Stimulated activated effector memory CD8-positive, alpha-beta T cell treated with anti-CD3 and anti-CD28 coated beads, Interleukin-12 subunit alpha, Interleukin-12 subunit beta, amount 100 ng/mL, for 72 hours (primary cell): Measurements from ENCODE around the gene COG8.
"Not testable (repeated sequence)": the region's sequence is repeated elsewhere in the genome, so short reads cannot be mapped to it uniquely, and the experiment has no call there.

Experiments used
- ATAC-seq: fragments of 150-1000 bp; cut with Tn5 transposase; 2 replicates; pipeline ENCODE4 v1.10.0; 2021
- DNase-seq, 2 donors: peaks; one replicate each; pipeline ENCODE4 v3.0.0; 2021 to 2022; ENCODE audit warnings: low spot score in 2 of 2
- H3K27ac Mint-ChIP-seq: one replicate; pipeline ENCODE4 v1.8.0; 2022; ENCODE audit warnings: mild to moderate bottlenecking, mixed read lengths
- H3K36me3 Mint-ChIP-seq: one replicate; pipeline ENCODE4 v1.8.0; 2022; ENCODE audit warnings: mild to moderate bottlenecking, mixed read lengths
- H3K4me1 Mint-ChIP-seq: one replicate; pipeline ENCODE4 v1.8.0; 2022; ENCODE audit warnings: mixed read lengths
- H3K4me3 Mint-ChIP-seq: one replicate; pipeline ENCODE4 v1.8.0; 2022; ENCODE audit warnings: mild to moderate bottlenecking, mixed read lengths
- H3K9me3 Mint-ChIP-seq: one replicate; pipeline ENCODE4 v1.8.0; 2022; ENCODE audit warnings: mixed read lengths

Gene COG8

DNA sequence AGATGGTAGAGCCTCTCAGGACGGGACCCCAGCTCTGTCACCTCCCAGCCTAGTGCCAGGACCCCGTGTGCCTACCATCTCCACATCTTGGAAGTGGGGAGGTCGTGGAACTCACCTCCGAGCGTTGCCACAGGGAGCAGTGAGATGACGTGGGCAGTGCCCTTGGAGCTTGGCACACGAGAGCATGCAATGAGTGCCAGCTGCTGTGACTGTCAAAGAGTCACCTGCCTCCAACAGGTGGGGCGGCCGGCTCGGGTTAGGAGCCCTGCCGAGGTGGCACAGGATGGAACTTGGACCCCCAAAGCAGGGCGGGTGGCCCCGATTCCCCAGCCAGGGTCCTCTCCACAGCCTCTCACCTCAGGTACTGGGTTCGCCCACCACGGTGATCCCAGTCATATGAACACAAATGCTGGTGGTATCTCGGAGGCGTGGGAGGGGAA is 22.7 kb downstream of the COG8 start:
- Mint-ChIP-seq H3K4me1 (peaks cover 35% of the 10 kb centered on the region), H3K36me3 (peaks cover 97% of the 10 kb centered on the region), H3K9me3 (no peaks in the 10 kb centered on the region)

DNA sequence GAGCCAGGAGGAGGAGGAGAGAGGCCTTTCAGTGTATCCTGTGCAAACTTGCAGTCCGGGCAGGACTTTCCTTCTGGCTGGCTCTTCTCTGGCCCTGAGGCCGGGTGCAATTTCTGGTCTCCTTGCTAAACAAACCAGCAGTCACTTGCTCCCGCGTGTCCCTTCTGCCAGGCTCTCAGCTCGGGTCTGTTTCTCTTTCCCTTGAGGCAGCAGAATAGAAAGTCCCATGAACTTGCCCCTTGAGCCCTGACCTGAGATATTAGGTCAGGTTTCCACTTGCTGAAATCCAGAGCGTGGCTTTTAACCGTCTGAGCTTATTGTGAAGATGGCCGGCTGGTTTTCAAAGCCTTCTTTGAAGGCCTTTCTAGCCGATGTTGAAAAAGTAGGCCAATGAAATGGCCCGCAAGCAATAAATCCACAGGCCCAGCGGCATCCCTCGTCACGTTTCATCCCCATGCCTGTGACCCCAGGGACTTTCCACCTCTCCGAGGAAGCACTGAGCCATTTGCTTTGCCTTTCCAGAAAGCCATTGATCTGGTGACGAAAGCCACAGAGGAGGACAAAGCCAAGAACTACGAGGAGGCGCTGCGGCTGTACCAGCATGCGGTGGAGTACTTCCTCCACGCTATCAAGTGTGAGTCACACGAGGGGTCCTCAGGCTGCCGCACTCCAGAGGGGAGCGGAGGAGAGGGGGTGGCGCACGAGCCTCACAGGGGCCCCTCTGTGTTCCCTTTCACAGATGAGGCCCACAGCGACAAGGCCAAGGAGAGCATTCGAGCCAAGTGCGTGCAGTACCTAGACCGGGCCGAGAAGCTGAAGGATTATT is 23.7 kb downstream of the COG8 start:
- no peak for DNase-seq
- peaks cover 33% of the 10 kb centered on the region for H3K4me1 Mint-ChIP-seq

More for the DNA sequence above, 22.7 kb downstream of the COG8 start:
- no peak for DNase-seq
- Mint-ChIP-seq H3K27ac (peak overlapping the region; percentile 78), H3K4me3 (no peak overlapping the region)
- no peak for ATAC-seq

DNA sequence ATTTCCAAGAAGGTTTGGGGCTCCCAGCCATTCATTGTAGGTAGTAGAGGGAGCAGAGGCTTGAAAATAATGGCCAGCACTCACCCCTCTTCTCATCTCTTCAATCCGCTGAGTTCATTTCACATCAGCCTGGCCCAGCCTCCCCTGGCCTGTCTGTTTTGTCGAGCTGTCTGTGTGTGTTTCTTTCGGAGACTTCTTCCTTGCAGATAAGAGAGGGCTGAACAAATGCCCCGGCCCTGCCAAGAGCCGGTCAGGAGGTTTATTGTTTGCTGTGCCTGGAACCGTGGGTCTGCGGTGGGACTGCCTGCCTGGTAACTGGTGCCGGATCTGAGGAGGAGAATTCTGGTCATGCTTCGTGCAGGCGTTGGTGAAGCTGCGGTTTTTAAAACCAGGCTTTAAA is 24.8 kb downstream of the COG8 start:
- Mint-ChIP-seq H3K4me1 (peaks cover 36% of the 10 kb centered on the region), H3K9me3 (no peaks in the 10 kb centered on the region), H3K4me3 (no peak overlapping the region), H3K27ac (no peak overlapping the region), H3K36me3 (peaks cover 79% of the 10 kb centered on the region)
- DNase-seq (no peak), ATAC-seq (no peak)

More for the DNA sequence above, 23.7 kb downstream of the COG8 start:
- no peak for ATAC-seq
- Mint-ChIP-seq H3K36me3 (peaks cover 89% of the 10 kb centered on the region), H3K27ac (peak overlapping the region; percentile 78), H3K9me3 (no peaks in the 10 kb centered on the region), H3K4me3 (no peak overlapping the region)

DNA sequence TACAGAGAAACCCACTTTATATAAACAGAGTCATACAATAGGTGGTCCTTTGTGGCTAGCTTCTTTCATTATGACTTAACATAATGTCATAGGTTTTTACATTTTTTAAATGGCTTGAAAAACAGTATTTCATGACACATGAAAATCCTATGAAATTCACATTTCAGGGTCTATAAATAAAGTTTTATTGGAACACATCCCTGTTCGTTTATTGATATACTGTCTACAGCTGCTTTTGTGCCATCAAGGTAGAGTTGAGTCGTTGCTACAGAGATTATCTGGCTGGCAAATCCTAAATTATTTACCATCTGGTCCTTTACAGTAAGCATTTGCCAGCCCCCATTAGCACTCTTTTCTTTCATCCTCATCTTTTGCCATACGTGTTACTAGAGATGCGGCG is 25.9 kb downstream of the COG8 start:
- H3K4me1 Mint-ChIP-seq, result peaks cover 32% of the 10 kb centered on the region
- no peak for DNase-seq
- H3K27ac Mint-ChIP-seq, result peak overlapping the region; percentile 56
- H3K4me3 Mint-ChIP-seq, result peak overlapping the region; percentile 96
- H3K36me3 Mint-ChIP-seq, result peaks cover 70% of the 10 kb centered on the region
- no peaks in the 10 kb centered on the region for H3K9me3 Mint-ChIP-seq
- ATAC-seq, result no peak

DNA sequence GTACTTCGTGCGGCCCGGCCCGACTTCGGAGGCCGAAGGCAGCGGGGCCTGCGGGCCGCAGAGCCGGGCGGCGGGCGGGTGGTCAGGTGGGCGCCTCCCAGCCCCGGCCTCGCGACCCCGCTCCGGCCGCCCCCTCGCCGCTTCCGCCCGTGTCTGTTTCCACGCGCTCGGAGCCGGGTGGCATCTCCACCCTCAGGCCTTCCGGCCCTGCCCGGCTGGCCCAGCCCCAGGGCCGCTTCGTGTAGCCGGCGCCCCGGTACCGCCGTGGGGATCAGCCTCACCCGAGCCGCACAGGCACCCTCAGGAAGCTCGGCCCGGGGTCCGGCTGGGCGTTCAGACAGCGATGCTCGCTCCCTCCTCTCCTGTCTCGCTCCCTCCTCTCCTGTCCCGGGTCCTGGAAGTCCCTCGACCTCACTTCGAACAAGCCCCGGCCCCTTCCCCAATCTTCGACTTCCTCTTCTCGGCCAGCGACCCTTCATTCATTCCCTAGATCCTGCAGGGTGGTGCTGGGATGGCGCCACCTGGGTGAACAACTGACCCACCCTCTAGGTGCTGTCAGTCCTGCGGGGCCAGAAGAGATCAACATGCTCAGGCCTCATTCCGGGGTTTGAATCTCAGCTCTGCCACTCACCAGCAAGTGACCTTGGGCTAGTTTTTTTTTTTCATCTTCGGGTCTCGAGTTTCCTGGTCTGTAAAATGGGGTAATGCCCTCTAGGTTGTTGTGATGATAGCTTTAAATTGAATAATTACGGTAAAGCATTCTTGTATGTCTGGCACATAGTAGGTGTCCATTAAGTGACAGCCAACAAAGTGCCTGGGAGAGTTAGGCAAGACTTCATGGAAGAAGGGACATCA is 27.6 kb downstream of the COG8 start:
- peaks cover 32% of the 10 kb centered on the region for H3K4me1 Mint-ChIP-seq
- peak; percentile 47 to 80 for DNase-seq
- peak overlapping the region; percentile 95 for H3K27ac Mint-ChIP-seq
- H3K36me3 Mint-ChIP-seq, result peaks cover 52% of the 10 kb centered on the region
- H3K9me3 Mint-ChIP-seq, result no peaks in the 10 kb centered on the region
- peak overlapping the region; percentile 96 for H3K4me3 Mint-ChIP-seq
- ATAC-seq, result peak; percentile 76

DNA sequence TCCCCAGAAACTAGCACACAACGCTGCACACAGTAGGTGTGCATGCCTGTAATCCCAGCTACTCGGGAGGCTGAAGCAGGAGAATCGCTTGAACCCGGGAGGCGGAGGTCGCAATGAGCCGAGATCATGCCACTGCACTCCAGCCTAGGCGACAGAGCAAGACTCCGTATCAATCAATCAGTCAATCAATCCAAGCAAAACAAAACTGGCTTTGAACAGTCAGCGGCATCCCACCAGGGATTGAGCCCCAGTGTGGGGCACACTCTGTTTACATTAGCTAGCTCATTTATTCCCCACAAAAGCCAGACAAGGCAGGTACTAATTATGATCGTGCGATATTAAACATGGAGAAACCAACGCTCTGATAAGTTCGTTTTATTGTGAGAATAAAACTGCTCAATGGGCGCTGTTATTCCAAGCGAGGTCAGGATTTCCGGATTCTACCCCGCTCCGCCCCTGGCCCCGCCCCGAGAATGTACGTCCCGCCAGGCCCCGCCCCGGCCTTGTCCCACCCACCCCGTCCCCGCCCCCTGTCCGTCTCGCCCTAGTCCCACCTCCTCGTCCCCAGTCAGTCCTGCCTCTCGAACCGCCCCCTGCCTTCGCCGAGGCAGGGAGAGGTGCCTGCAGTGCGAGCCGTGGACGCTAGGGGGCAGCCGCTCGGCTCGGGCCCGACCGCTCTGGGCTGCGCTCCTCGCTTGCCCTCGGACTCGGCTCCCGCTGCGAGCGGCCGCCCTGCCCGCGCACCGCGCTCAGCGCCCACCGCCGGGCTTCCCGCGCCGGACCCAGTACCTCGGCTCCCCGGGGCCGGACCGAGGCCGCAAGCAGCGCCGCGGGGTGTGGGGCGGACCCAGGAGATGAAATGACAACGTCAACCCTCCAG is 28.5 kb downstream of the COG8 start, which contains the start of gene VPS4A:
Gene VPS4A (plus strand): TSS at position 698 of the 880 bp plus-strand sequence. CDS start 162 bp downstream, at position 860.
- Mint-ChIP-seq H3K36me3 (peaks cover 46% of the 10 kb centered on the region), H3K4me1 (peaks cover 32% of the 10 kb centered on the region)

DNA sequence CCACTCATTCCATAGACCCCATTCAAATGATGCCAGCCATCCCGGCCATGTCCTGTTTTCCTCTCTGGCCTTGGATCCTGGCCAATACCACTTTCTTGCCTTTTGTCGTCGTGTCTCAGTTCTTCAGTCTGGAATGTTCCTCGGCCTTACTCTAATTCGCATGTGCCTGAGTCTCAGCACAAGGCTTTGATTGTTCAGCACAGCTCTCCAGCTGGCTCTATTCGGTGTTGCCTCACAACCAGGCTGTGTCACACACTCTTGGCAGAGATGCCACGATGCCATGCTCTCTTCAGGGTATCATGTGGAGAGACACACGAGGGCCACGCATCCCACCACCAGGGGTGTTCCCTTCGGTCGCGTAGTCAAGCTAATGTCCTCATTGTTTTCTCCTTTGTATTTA is 30.0 kb downstream of the COG8 start:
- no peaks in the 10 kb centered on the region for H3K9me3 Mint-ChIP-seq
- peak overlapping the region; percentile 96 for H3K4me3 Mint-ChIP-seq

More for the DNA sequence above, 28.5 kb downstream of the COG8 start, which contains the start of gene VPS4A:
- ATAC-seq (peak; percentile 97), DNase-seq (peak; percentile 100)
- Mint-ChIP-seq H3K27ac (peak within 1 kb of the TSS; percentile 95), H3K9me3 (no peaks in the 10 kb centered on the region), H3K4me3 (peak within 1 kb of the TSS; percentile 96)

DNA sequence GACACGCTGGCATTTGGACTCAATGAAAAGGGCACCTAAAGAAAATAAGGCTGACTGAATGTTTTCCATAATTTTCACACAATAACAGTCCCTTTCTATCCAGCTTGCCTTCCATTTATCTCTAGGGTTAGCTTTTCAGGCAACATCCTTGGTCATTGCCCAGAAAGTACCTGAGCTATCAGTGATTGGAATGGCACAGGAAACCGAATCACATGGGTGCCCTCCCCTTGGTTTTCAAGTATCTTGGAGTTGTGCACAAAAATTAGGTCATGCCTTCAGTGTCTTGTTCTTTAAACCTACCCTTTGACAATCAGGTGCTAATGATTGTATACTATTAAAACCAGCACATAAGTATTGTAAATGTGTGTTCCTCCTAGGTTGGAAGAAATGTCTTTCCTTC is 31.5 kb downstream of the COG8 start:
- ATAC-seq, result no peak
- H3K36me3 Mint-ChIP-seq, result peaks cover 18% of the 10 kb centered on the region
- H3K27ac Mint-ChIP-seq, result no peak overlapping the region
- DNase-seq, result no peak
- H3K4me3 Mint-ChIP-seq, result no peak overlapping the region
- H3K4me1 Mint-ChIP-seq, result peaks cover 14% of the 10 kb centered on the region
- no peaks in the 10 kb centered on the region for H3K9me3 Mint-ChIP-seq

More for the DNA sequence above, 30.0 kb downstream of the COG8 start:
- DNase-seq, result no peak
- Mint-ChIP-seq H3K27ac (no peak overlapping the region), H3K4me1 (peaks cover 28% of the 10 kb centered on the region), H3K36me3 (peaks cover 33% of the 10 kb centered on the region)
- ATAC-seq, result no peak

DNA sequence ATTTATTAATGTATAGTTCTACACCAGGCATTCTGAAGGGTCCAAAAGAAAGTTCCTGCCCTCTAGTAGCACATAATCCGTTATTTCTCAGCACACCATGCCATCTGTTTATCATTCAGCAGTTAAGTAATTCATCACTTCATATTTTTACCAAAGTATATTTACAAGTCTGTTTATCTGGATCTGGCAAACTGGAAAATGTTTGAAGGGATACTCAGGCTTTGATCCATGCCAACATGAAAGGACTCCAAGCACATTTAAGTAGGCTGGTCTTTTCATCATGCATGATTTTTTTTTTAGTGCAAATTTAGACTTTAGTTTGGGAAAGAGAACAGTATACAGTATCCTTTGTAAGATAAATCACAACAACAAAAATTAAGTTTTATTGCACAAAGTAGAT is 32.3 kb downstream of the COG8 start:
- Mint-ChIP-seq H3K27ac (no peak overlapping the region), H3K4me3 (no peak overlapping the region), H3K36me3 (peaks cover 11% of the 10 kb centered on the region), H3K4me1 (peaks cover 11% of the 10 kb centered on the region), H3K9me3 (no peaks in the 10 kb centered on the region)
- ATAC-seq (no peak), DNase-seq (no peak)

DNA sequence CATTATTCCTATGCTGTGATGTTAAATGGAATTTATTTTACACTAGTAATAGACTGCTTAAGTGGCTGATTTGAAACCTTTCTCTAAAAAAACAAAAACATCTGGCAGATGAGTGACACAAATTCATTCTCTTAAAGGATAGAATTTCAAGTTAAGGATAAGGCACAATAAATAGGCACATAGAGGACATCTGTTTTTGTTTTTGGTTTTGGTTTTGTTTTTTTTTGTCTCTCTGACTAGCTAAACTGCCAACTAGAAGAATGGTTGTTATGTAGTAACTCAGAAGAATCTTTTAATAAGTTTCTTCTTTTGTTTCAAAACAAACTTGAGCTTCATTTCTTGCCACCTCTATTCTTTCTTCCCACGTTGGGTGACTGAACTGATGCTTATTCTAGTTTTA is 33.3 kb downstream of the COG8 start:
- H3K36me3 Mint-ChIP-seq, result peaks cover 10% of the 10 kb centered on the region
- H3K9me3 Mint-ChIP-seq, result no peaks in the 10 kb centered on the region
- ATAC-seq, result no peak
- no peak overlapping the region for H3K4me3 Mint-ChIP-seq
- no peak for DNase-seq
- H3K27ac Mint-ChIP-seq, result no peak overlapping the region
- peaks cover 6% of the 10 kb centered on the region for H3K4me1 Mint-ChIP-seq

DNA sequence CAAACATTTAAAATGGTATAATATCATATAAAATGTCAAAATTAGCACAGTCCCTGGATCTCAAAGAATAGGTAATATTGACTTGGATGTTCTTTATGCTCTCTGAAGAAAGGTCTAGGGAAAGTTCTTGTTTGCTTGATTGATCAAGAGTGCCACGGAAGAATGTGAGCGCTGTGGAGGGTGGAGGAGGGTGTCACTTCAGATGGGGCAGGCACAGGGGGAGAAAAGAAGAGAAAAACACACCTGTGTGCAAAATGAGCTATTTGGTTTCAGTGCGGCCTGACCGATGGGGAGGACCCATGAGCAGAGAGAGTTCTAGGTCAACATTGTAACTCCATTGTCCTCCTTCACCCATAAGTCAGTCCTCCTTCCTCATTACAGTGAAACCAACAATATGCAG is 37.1 kb downstream of the COG8 start:
- no peak for DNase-seq
- Mint-ChIP-seq H3K36me3 (peaks cover 38% of the 10 kb centered on the region), H3K4me3 (no peak overlapping the region), H3K9me3 (no peaks in the 10 kb centered on the region), H3K4me1 (no peaks in the 10 kb centered on the region), H3K27ac (no peak overlapping the region)
- ATAC-seq, result no peak

DNA sequence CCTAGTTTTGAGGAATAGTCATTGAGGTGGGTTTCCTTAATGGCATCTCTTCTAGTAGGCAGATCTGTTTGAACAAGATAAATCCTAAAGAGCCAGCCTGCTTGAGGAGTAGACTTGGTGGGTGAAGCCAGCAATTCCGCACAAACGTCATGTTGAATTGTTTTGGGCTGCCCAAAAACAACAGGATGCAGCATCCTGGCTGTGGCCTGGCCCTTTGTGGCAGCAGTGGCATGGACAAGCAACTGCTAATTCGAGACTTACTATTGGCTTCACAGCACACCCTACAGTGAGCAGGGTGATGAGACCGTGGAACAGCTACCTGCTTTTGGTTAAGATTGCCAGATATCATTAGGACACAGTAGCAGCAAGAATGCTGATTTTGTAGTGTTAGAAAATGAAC is 37.5 kb downstream of the COG8 start:
- Mint-ChIP-seq H3K9me3 (no peaks in the 10 kb centered on the region), H3K4me1 (no peaks in the 10 kb centered on the region), H3K4me3 (no peak overlapping the region), H3K36me3 (peaks cover 38% of the 10 kb centered on the region), H3K27ac (peak overlapping the region; percentile 20)
- DNase-seq, result no peak
- no peak for ATAC-seq

DNA sequence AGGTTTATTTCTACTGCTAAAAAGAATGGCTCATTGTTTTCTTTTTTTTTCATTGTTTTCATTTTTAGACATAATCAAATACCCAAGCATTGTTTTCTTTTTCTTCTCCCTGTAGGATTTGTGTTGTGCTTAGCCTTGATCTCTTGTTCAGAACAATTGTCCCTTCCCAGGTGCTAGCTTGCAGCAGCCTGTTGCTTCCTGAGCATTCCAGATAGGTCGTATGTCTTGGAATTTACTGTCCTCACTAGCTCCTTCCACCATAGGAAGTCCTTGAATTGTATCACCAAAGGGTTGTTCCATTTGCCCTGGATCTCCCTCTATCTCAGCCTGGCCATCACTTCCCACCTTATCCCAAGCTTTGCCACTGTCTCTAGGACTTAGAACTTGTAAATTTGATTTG is 38.2 kb downstream of the COG8 start:
- ATAC-seq, result no peak
- Mint-ChIP-seq H3K4me3 (no peak overlapping the region), H3K9me3 (no peaks in the 10 kb centered on the region), H3K4me1 (no peaks in the 10 kb centered on the region), H3K36me3 (peaks cover 38% of the 10 kb centered on the region), H3K27ac (peak overlapping the region; percentile 20)
- DNase-seq, result no peak

DNA sequence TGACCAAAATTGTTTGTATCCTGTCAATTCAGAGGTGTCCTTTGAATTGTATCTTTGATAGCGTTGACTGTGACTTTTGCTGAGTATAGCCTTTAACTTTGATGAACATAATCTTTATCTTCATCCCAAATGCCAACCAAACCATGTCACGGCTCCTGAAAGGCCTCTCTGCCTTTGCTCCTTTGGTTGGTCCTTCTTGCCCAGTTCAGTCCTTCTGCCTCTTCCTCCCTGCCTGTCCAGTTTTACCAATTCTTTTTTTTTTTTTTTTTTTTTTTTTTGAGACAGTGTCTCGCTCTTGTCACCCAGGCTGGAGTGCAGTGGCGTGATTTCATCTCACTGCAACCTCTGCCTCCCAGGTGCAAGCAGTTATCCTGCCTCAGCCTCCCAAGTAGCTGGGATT is 41.1 kb downstream of the COG8 start:
- Mint-ChIP-seq H3K36me3 (peaks cover 33% of the 10 kb centered on the region), H3K27ac (peak overlapping the region; percentile 43), H3K4me1 (peaks cover 6% of the 10 kb centered on the region), H3K4me3 (no peak overlapping the region), H3K9me3 (no peaks in the 10 kb centered on the region)
- ATAC-seq, result no peak
- no peak for DNase-seq

DNA sequence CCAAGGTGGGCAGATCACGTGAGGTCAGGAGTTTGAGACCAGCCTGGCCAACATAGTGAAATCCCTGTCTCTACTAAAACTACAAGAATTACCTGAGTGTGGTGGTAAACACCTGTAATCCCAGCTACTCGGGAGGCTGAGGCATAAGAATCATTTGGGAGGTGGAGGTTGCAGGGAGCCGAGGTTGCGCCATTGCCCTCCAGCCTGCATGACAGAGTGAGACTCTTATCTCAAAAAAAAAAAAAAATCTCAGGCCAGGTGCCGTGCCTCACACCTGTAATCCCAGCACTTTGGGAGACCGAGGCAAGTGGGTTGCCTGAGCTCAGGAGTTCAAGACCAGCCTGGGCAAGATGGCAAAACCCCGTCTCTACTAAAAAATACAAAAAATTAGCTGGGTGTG is 42.6 kb downstream of the COG8 start:
- peaks cover 33% of the 10 kb centered on the region for H3K36me3 Mint-ChIP-seq
- DNase-seq, H3K9me3 Mint-ChIP-seq, H3K4me1 Mint-ChIP-seq, ATAC-seq, H3K4me3 Mint-ChIP-seq, H3K27ac Mint-ChIP-seq: not testable (repeated sequence)
